T-helper 17 cell (primary cell): ENCODE results near the gene PEX7. TPM values are rescaled to one million over a fixed set of nuclear protein-coding genes. Genes with fewer than 3 reads are reported as not detected.
A peak's percentile ranks its signal among the peaks of the same experiment; 100 is the strongest.
"Not testable (repeated sequence)": the region's sequence is repeated elsewhere in the genome, so short reads cannot be mapped to it uniquely, and the experiment has no call there.

Experiments used
- ATAC-seq: fragments of 150-1000 bp; cut with Tn5 transposase; 2 replicates; pipeline ENCODE4 v1.10.0; 2021; ENCODE audit warnings: mild to moderate bottlenecking, moderate library complexity
- DNase-seq, 3 donors: peaks; one replicate each; pipeline versions ENCODE4 v3.0.0 to v3.0.0-alpha.2; 2020 to 2021
- H3K9me3 ChIP-seq: one replicate; pipeline ENCODE4 v1.7.0; 2013; ENCODE audit warnings: low read length, mild to moderate bottlenecking; ENCODE audit not compliant: control insufficient read depth, poor library complexity, severe bottlenecking
- H3K27ac Mint-ChIP-seq: one replicate; pipeline ENCODE4 v1.8.0; 2022; ENCODE audit warnings: mild to moderate bottlenecking, moderate library complexity, mixed read lengths
- H3K27me3 Mint-ChIP-seq: one replicate; pipeline ENCODE4 v1.8.0; 2022; ENCODE audit warnings: mixed read lengths
- H3K36me3 Mint-ChIP-seq: one replicate; pipeline ENCODE4 v1.8.0; 2022; ENCODE audit warnings: low read depth, mixed read lengths
- H3K4me1 Mint-ChIP-seq: one replicate; pipeline ENCODE4 v1.8.0; 2022; ENCODE audit warnings: mild to moderate bottlenecking, mixed read lengths
- H3K4me3 Mint-ChIP-seq: one replicate; pipeline ENCODE4 v1.8.0; 2022; ENCODE audit warnings: mild to moderate bottlenecking, moderate library complexity, mixed read lengths
- total RNA-seq, 4 donors: library from RNA in 2 of 4; stranded (reverse) in 2 of 4; gene quantifications; one replicate each; pipeline ENCODE4 v1.2.3 and lab custom pipeline; 2022 to 2026

PEX7 gene
- total RNA-seq, 2 donors from 2014 or later = 3.2 to 3.7 TPM

GRCh38 chr6:136793363-136793762, 29.0 kb upstream of the PEX7 start:
- Mint-ChIP-seq H3K27me3 (no peaks in the 10 kb centered on the region), H3K4me1 (peaks cover 19% of the 10 kb centered on the region), H3K4me3 (peak overlapping the region; percentile 97), H3K27ac (peak overlapping the region; percentile 97), H3K36me3 (peaks cover 5% of the 10 kb centered on the region)
- DNase-seq (peak in 1 of 3 donors; percentile 16), ATAC-seq (peak; percentile 10)
- no peaks in the 10 kb centered on the region for H3K9me3 ChIP-seq

DNA sequence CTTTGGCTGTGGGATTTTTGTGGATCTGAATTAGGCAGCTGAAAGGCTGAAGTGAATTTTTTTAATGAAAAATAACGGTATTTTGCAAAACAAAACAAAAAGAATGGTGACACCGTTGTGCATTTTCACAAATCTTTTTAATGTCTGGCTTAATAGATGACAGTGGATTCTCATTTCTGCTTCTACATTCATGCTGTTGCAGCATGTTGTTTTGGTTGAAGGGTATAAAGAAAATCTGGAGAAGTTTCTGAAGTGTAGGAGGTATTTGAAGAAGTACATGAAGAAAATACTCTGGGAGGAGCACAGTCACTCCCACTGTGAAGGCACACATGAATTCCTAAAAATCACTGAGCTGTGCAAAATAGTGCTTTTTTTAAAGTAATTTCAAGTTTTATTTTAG, 27.0 kb upstream of the PEX7 start:
- Mint-ChIP-seq H3K4me3 (no peak overlapping the region), H3K27ac (no peak overlapping the region), H3K4me1 (peaks cover 11% of the 10 kb centered on the region), H3K27me3 (no peaks in the 10 kb centered on the region), H3K36me3 (peaks cover 5% of the 10 kb centered on the region)
- ATAC-seq (no peak), DNase-seq (no peak)
- no peaks in the 10 kb centered on the region for H3K9me3 ChIP-seq

DNA sequence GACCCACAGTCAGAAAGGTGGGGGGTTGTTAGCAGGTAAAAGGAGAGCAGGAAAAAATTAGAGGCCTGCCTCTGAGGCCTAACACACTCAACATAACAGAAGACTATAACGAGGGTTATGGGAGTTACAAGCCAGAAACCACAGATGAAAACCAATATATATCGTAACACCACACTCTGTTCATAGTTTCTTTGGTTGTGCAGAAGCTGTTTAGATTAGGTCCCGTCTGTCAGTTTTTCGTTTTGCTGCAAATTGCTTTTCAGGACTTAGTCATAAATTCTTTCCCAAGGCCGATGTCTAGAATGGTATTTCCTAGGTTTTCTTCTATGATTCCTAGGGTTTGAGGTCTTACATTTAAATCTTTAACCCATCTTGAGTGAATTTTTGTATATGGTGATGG, 26.4 kb upstream of the PEX7 start:
- Mint-ChIP-seq H3K27ac (no peak overlapping the region), H3K27me3 (no peaks in the 10 kb centered on the region), H3K4me1 (peaks cover 9% of the 10 kb centered on the region), H3K36me3 (peaks cover 4% of the 10 kb centered on the region), H3K4me3 (no peak overlapping the region)
- H3K9me3 ChIP-seq = no peaks in the 10 kb centered on the region
- DNase-seq = no peak
- ATAC-seq = no peak

DNA sequence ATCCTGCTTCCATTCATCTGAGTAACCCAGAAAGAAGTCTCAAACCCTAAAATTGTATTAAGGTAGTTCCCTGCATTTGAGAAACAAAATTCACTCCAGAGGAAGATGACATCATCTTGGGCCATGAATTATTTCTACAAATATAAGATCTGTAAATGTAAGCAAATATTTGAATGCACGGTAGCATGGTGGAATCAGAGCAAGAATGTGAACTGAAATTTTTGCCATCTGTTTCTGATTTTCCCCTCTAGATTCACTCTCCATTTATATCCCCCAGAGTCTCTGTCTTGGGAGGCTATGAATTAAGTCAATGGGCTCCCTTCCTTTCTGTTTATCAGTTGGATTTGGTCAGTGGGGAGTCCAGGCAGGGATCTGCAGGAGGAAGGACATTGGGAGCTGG, 24.3 kb upstream of the PEX7 start:
- no peaks in the 10 kb centered on the region for H3K27me3 Mint-ChIP-seq
- no peak overlapping the region for H3K27ac Mint-ChIP-seq
- H3K4me1 Mint-ChIP-seq = peaks cover 5% of the 10 kb centered on the region

GRCh38 chr6:136801581-136801980, 20.8 kb upstream of the PEX7 start:
- Mint-ChIP-seq H3K36me3 (peaks cover 2% of the 10 kb centered on the region), H3K4me3 (no peak overlapping the region), H3K27ac (no peak overlapping the region), H3K27me3 (no peaks in the 10 kb centered on the region), H3K4me1 (no peaks in the 10 kb centered on the region)
- DNase-seq (no peak), ATAC-seq (no peak)
- no peaks in the 10 kb centered on the region for H3K9me3 ChIP-seq

More for the DNA sequence above, 24.3 kb upstream of the PEX7 start:
- peaks cover 2% of the 10 kb centered on the region for H3K36me3 Mint-ChIP-seq
- no peak overlapping the region for H3K4me3 Mint-ChIP-seq
- ATAC-seq (no peak), DNase-seq (no peak)
- no peaks in the 10 kb centered on the region for H3K9me3 ChIP-seq

GRCh38 chr6:136803608-136804007, 18.8 kb upstream of the PEX7 start:
- Mint-ChIP-seq H3K36me3 (peaks cover 2% of the 10 kb centered on the region), H3K27ac (no peak overlapping the region), H3K4me3 (no peak overlapping the region), H3K27me3 (no peaks in the 10 kb centered on the region), H3K4me1 (no peaks in the 10 kb centered on the region)
- DNase-seq = no peak
- H3K9me3 ChIP-seq = no peaks in the 10 kb centered on the region
- no peak for ATAC-seq

GRCh38 chr6:136809091-136809860, 13.1 kb upstream of the PEX7 start:
- no peak overlapping the region for H3K4me3 Mint-ChIP-seq
- H3K9me3 ChIP-seq = no peaks in the 10 kb centered on the region
- H3K4me1 Mint-ChIP-seq = peaks cover 4% of the 10 kb centered on the region
- H3K27ac Mint-ChIP-seq = no peak overlapping the region
- H3K36me3 Mint-ChIP-seq = no peaks in the 10 kb centered on the region
- no peak for ATAC-seq
- no peak for DNase-seq
- H3K27me3 Mint-ChIP-seq = no peaks in the 10 kb centered on the region

DNA sequence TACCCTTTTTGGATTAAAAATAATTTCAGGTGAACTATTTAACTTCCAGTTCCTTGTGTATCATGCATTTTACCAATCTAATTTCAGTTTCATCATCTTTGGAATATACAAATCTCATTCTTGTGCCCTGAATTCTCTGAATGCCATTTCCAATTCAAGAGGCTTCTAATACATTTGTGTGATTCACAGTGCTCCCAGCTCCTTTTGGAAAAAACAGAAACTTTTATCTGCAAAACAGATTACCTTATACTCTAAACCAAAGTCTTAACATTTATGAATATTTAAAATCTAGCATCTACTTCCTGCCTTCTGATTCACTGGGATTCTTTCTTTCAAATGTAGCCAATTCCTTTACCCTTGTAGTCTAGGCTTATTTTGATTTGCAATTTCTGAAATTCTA, 11.1 kb upstream of the PEX7 start:
- peaks cover 4% of the 10 kb centered on the region for H3K4me1 Mint-ChIP-seq
- no peak overlapping the region for H3K4me3 Mint-ChIP-seq
- ATAC-seq (no peak), DNase-seq (no peak)
- no peak overlapping the region for H3K27ac Mint-ChIP-seq
- no peaks in the 10 kb centered on the region for H3K27me3 Mint-ChIP-seq
- no peaks in the 10 kb centered on the region for H3K36me3 Mint-ChIP-seq
- no peaks in the 10 kb centered on the region for H3K9me3 ChIP-seq

DNA sequence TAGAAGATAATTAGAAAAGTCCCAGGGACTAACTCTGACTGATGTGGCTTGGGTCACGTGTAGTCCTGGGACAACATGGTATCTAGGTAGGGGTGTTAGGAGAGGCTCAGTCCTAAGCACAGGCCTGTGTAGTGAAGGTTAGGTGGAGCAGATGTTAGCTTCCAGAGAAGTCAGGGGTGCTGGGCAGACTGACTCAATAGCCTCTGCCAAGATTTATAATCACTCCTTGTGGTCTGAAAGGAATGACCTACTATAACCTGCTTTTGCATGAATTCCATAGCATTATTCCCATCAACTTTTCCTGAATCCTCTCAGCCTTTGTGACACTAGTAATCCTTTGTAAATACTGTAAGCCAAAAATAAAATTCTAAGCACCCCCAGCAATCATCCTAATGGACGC, 10.2 kb upstream of the PEX7 start:
- Mint-ChIP-seq H3K4me1 (peaks cover 4% of the 10 kb centered on the region), H3K27me3 (peaks cover 8% of the 10 kb centered on the region), H3K4me3 (no peak overlapping the region), H3K36me3 (no peaks in the 10 kb centered on the region), H3K27ac (no peak overlapping the region)
- no peak for ATAC-seq
- no peak for DNase-seq
- no peaks in the 10 kb centered on the region for H3K9me3 ChIP-seq

- not testable (repeated sequence) for ATAC-seq, DNase-seq, H3K36me3 Mint-ChIP-seq, H3K4me3 Mint-ChIP-seq, H3K4me1 Mint-ChIP-seq, H3K9me3 ChIP-seq, H3K27ac Mint-ChIP-seq
- peaks cover 23% of the 10 kb centered on the region for H3K27me3 Mint-ChIP-seq
These were observed 6.8 kb upstream of the PEX7 start for GRCh38 chr6:136815608-136816007.

- DNase-seq = no peak
- H3K4me3 Mint-ChIP-seq = no peak overlapping the region
- no peak overlapping the region for H3K27ac Mint-ChIP-seq
- peaks cover 6% of the 10 kb centered on the region for H3K4me1 Mint-ChIP-seq
- H3K9me3 ChIP-seq = no peaks in the 10 kb centered on the region
- peaks cover 23% of the 10 kb centered on the region for H3K27me3 Mint-ChIP-seq
- ATAC-seq = no peak
- H3K36me3 Mint-ChIP-seq = peaks cover 4% of the 10 kb centered on the region
These were observed 5.7 kb upstream of the PEX7 start for GRCh38 chr6:136816656-136817055.

GRCh38 chr6:136820561-136820960, 1.8 kb upstream of the PEX7 start:
- no peaks in the 10 kb centered on the region for H3K9me3 ChIP-seq
- H3K4me1 Mint-ChIP-seq = peaks cover 21% of the 10 kb centered on the region
- H3K4me3 Mint-ChIP-seq = no peak overlapping the region
- ATAC-seq (no peak), DNase-seq (no peak)
- H3K36me3 Mint-ChIP-seq = peaks cover 4% of the 10 kb centered on the region
- H3K27ac Mint-ChIP-seq = no peak overlapping the region
- peaks cover 23% of the 10 kb centered on the region for H3K27me3 Mint-ChIP-seq

DNA sequence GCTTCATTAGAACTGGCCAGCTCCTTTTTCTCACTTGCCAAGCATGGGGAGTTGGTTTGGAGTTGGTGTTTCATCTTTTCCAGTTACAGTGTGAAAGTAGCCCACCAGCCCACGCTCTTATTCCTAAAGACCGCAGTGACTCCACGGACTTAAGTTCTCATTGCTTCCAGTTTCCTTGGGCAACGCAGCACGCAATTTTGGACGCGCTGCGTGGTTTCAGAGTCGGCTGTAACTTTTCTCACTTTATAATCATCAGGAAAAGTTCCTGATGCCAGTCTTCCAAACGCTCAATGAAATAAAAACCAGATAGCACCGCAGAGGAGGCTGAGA, 381 bp upstream of the PEX7 start:
- no peaks in the 10 kb centered on the region for H3K9me3 ChIP-seq
- peaks cover 23% of the 10 kb centered on the region for H3K4me1 Mint-ChIP-seq
- peaks cover 16% of the 10 kb centered on the region for H3K27me3 Mint-ChIP-seq
- peak overlapping the region; percentile 97 for H3K4me3 Mint-ChIP-seq
- no peak for DNase-seq
- peaks cover 8% of the 10 kb centered on the region for H3K36me3 Mint-ChIP-seq
- ATAC-seq = no peak
- H3K27ac Mint-ChIP-seq = peak overlapping the region; percentile 93

GRCh38 chr6:136823128-136823660, 802 bp downstream of the PEX7 start:
- ATAC-seq = no peak
- Mint-ChIP-seq H3K36me3 (peaks cover 6% of the 10 kb centered on the region), H3K4me1 (peaks cover 23% of the 10 kb centered on the region), H3K27me3 (peaks cover 5% of the 10 kb centered on the region), H3K27ac (peak overlapping the region; percentile 93), H3K4me3 (peak overlapping the region; percentile 97)
- DNase-seq = no peak
- no peaks in the 10 kb centered on the region for H3K9me3 ChIP-seq
